Activated CD4-positive, alpha-beta T cell treated with anti-CD3 and anti-CD28 coated beads, Interleukin-2, amount 50 U/mL, for 48 hours (primary cell): ENCODE measurements around the gene TYK2.
"Not testable (repeated sequence)": the region's sequence is repeated elsewhere in the genome, so short reads cannot be mapped to it uniquely, and the experiment has no call there.

Experiments used
- DNase-seq, 2 experiments: peaks; one replicate each; pipeline ENCODE4 v3.0.0-alpha.2; 2020

TYK2 gene

GRCh38 chr19:10407096-10407495 is 26.7 kb upstream of the TYK2 start:
- no peak for DNase-seq

- no peak for DNase-seq
Observed at GRCh38 chr19:10406191-10406590, 25.8 kb upstream of the TYK2 start.

- peak; percentile 70 to 74 for DNase-seq
Observed at GRCh38 chr19:10404888-10405820, 24.8 kb upstream of the TYK2 start.

- DNase-seq: peak; percentile 98 to 99
Observed at GRCh38 chr19:10403137-10404021, 23.0 kb upstream of the TYK2 start, which contains the start of gene CDC37. Gene CDC37, minus strand, starts transcription at chr19:10403542. Its CDS starts 63 bp downstream, at chr19:10403479.

GRCh38 chr19:10402441-10403038 is 22.2 kb upstream of the TYK2 start:
- DNase-seq: no peak

- no peak for DNase-seq
Observed at GRCh38 chr19:10399878-10400277, 19.5 kb upstream of the TYK2 start.

GRCh38 chr19:10399340-10399739 is 19.0 kb upstream of the TYK2 start:
- DNase-seq: not testable (repeated sequence)

- no peak for DNase-seq
Observed at GRCh38 chr19:10398819-10399218, 18.4 kb upstream of the TYK2 start.

GRCh38 chr19:10395917-10396316 is 15.5 kb upstream of the TYK2 start:
- no peak for DNase-seq

GRCh38 chr19:10395436-10395835 is 15.1 kb upstream of the TYK2 start:
- no peak for DNase-seq

- no peak for DNase-seq
Observed at GRCh38 chr19:10395003-10395402, 14.6 kb upstream of the TYK2 start.

GRCh38 chr19:10393137-10393536 is 12.8 kb upstream of the TYK2 start:
- no peak for DNase-seq

GRCh38 chr19:10392120-10392519 is 11.7 kb upstream of the TYK2 start:
- DNase-seq: no peak

GRCh38 chr19:10390652-10391286 is 10.4 kb upstream of the TYK2 start:
- peak; percentile 75 to 79 for DNase-seq

GRCh38 chr19:10389863-10390262 is 9.5 kb upstream of the TYK2 start:
- DNase-seq: peak; percentile 31 to 44

GRCh38 chr19:10388957-10389356 is 8.6 kb upstream of the TYK2 start:
- DNase-seq: peak; percentile 91 to 94

- DNase-seq: no peak
Observed at GRCh38 chr19:10384580-10384979, 4.2 kb upstream of the TYK2 start.

- not testable (repeated sequence) for DNase-seq
Observed at GRCh38 chr19:10383223-10383499, 2.8 kb upstream of the TYK2 start.

GRCh38 chr19:10379880-10380312 is 476 bp downstream of the TYK2 start:
- no peak for DNase-seq

GRCh38 chr19:10378124-10378523 is 2.2 kb downstream of the TYK2 start:
- DNase-seq: no peak

- not testable (repeated sequence) for DNase-seq
Observed at GRCh38 chr19:10377140-10377640, 3.2 kb downstream of the TYK2 start.

- no peak for DNase-seq
Observed at GRCh38 chr19:10374931-10375330, 5.4 kb downstream of the TYK2 start.

- DNase-seq: no peak
Observed at GRCh38 chr19:10372690-10373089, 7.7 kb downstream of the TYK2 start.
